Kidney (tissue), 14 donors: ENCODE results near the gene LBHD2. TPM values are rescaled to one million over a fixed set of nuclear protein-coding genes. Genes with fewer than 3 reads are reported as not detected.

Experiments used
- DNase-seq, 5 donors: peaks; one replicate each; pipeline ENCODE4 v3.0.0-alpha.2; 2013 to 2020
- FAIRE-seq: peaks from 2 replicates; lab custom pipeline; 2012; peaks lifted over from hg19 to GRCh38; lab: Jason Lieb, UNC
- H3K27ac ChIP-seq, 2 donors: one replicate each; pipeline ENCODE4 v1.7.0; 2013; ENCODE audit warnings: low read depth in 2 of 2, low read length in 2 of 2, inconsistent platforms in 1 of 2
- H3K27me3 ChIP-seq: one replicate; pipeline ENCODE4 v1.7.1; 2013; ENCODE audit warnings: low read length, inconsistent platforms; ENCODE audit not compliant: control insufficient read depth, insufficient read depth
- H3K36me3 ChIP-seq, 3 donors: one replicate each; pipeline versions ENCODE4 v1.7.0 to v1.7.1; 2013; ENCODE audit warnings: low read length in 3 of 3, control low read depth in 1 of 3, inconsistent platforms in 1 of 3; ENCODE audit not compliant: insufficient read depth in 3 of 3, control insufficient read depth in 2 of 3
- H3K4me1 ChIP-seq, 3 donors: one replicate each; pipeline versions ENCODE4 v1.7.0 to v1.7.1; 2013; ENCODE audit warnings: low read length in 3 of 3, inconsistent platforms in 1 of 3, low read depth in 1 of 3; ENCODE audit not compliant: control insufficient read depth in 2 of 3, insufficient read depth in 2 of 3
- H3K4me3 ChIP-seq, 3 donors: one replicate each; pipeline versions ENCODE4 v1.7.0 to v1.8.1; 2013; ENCODE audit warnings: low read length in 3 of 3, control low read depth in 1 of 3, inconsistent platforms in 1 of 3
- H3K9ac ChIP-seq, 3 donors: one replicate each; pipeline versions ENCODE4 v1.7.0 to v1.7.1; 2013; ENCODE audit warnings: low read length in 3 of 3, control low read depth in 1 of 3, inconsistent platforms in 1 of 3
- H3K9me3 ChIP-seq, 3 donors: one replicate each; pipeline versions ENCODE4 v1.7.0 to v1.7.1; 2013; ENCODE audit warnings: low read length in 3 of 3, control low read depth in 1 of 3, inconsistent platforms in 1 of 3; ENCODE audit not compliant: control insufficient read depth in 2 of 3, insufficient read depth in 1 of 3
- CTCF ChIP-seq: IDR thresholded peaks from 3 replicates; pipeline ENCODE4 v1.5.1; 2012; ENCODE audit warnings: mild to moderate bottlenecking, moderate library complexity, borderline replicate concordance; ENCODE audit not compliant: insufficient read depth; ENCODE audit errors: extremely low read depth
- intact Hi-C: fragments of 100-400 bp; cut with DNase I; formaldehyde crosslinking; loops from one replicate; pipeline ENCODE4 v1.11.1; 2022
- polyA plus RNA-seq: library from polyadenylated mRNA; stranded (reverse); fragments of 350-450 nt; fragmentation: Illumina TruSeq; extraction: RNeasy Lipid Tissue Mini Kit (QIAGEN cat#74804); gene quantifications from one replicate; pipeline ENCODE4 v1.2.3, GENCODE V29; 2014; ENCODE audit warnings: low read depth, low replicate concordance; ENCODE audit not compliant: insufficient read depth
- total RNA-seq: library from RNA; stranded (reverse); fragmentation: NEBNext Ultra II Directional; extraction: Animal tissue kit (Norgen Biotek cat#: 25700); gene quantifications from one replicate; pipeline ENCODE4 v1.2.1, GENCODE V29; 2021
- donor health status: control.
- donor health status: control.
- donor health status: control.
- donor health status: control.
- donor health status: control.
- donor health status: DM: yes; HTN: yes; CAD: no.
- donor health status: Normal renal cell carcinoma (clear cell type).

LBHD2 gene
- total and polyA plus RNA-seq, 2 donors from 2014 or later: 0.82 TPM; not detected in 1

DNA sequence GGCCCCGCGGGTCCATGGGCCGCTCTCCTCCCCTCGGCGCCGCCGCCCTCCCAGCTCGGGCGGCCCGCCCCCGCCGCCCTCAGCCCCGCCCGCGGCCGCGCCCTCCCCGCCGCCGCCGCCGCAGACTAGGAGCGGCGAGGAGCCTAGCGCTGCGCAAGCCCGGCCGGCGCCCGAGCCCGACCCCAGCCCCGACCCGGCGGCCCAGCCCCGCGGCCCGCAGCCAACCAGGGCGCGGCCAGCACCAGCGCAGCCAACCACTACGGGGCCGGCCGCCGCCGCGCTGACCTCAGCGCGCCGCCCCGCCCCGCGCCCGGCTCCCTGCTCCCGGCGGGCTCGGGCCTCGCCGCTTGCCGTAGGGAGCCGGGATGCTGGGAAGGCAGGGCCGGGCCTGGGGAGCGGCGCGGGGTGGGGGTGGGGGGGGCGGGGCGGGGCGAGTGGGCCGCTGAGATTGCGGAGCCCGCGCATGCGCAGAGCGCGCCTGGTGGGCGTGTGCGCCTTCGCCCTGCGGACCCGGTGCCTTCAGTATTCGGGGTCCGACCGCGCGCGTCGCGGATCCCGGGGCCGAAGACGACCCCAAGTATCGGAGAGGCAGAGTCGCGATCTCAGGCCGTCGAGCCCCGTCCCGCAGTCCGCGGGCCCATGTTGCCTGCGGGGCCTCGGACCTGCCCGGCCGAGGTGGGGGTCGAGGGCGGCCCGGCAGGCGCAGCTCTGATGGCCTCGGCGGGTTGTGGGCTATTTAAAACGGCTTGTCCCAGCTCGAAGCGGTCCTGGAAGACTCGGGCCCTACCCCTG is 26.4 kb upstream of the LBHD2 start, which contains the start of gene CDC42BPB:
CDC42BPB (minus strand) TSS at position 178 of the 792 bp plus-strand sequence. CDS start 376 bp downstream, outside the sequence.
- Histone ChIP-seq H3K9ac (peak within 1 kb of the TSS; percentile 36 to 85 (median 85)), H3K4me3 (peak within 1 kb of the TSS; percentile 71 to 84 (median 82)), H3K27me3 (no peaks in the 10 kb centered on the region), H3K4me1 (peaks cover 0 to 23% (median 0%) of the 10 kb centered on the region in 3 donors), H3K36me3 (no peaks in the 10 kb centered on the region), H3K9me3 (no peaks in the 10 kb centered on the region), H3K27ac (peak within 1 kb of the TSS; percentile 86 to 89)
- peak; percentile 94 to 98 (median 96) for DNase-seq
- TF ChIP-seq CTCF: no peak
- FAIRE-seq: no peak
- intact Hi-C loops: no loop called here

- peak overlapping the region; percentile 26 to 85 (median 26) for H3K9ac ChIP-seq
- intact Hi-C loops: no loop called here
- H3K4me3 ChIP-seq: peak overlapping the region; percentile 61 to 84 (median 74)
- H3K36me3 ChIP-seq: no peaks in the 10 kb centered on the region
- DNase-seq: peak in 3 of 5 donors; percentile 56 to 72 (median 61)
- peaks cover 0 to 23% (median 0%) of the 10 kb centered on the region in 3 donors for H3K4me1 ChIP-seq
- TF ChIP-seq CTCF: no peak
- peak overlapping the region; percentile 59 to 78 for H3K27ac ChIP-seq
- no peak for FAIRE-seq
- no peaks in the 10 kb centered on the region for H3K27me3 ChIP-seq
- H3K9me3 ChIP-seq: no peaks in the 10 kb centered on the region
These were observed 25.6 kb upstream of the LBHD2 start for GRCh38 chr14:103058164-103059055.

- TF ChIP-seq CTCF: no peak
- Histone ChIP-seq H3K36me3 (no peaks in the 10 kb centered on the region), H3K4me1 (peaks cover 0 to 23% (median 0%) of the 10 kb centered on the region in 3 donors), H3K4me3 (no peak overlapping the region), H3K27ac (no peak overlapping the region), H3K9ac (no peak overlapping the region), H3K27me3 (no peaks in the 10 kb centered on the region), H3K9me3 (no peaks in the 10 kb centered on the region)
- DNase-seq (peak in 1 of 5 donors; percentile 30), FAIRE-seq (no peak)
- intact Hi-C loops: no loop called here
These were observed 24.5 kb upstream of the LBHD2 start for GRCh38 chr14:103059556-103059955.
